Activated CD4-positive, alpha-beta T cell treated with anti-CD3 and anti-CD28 coated beads, Interleukin-10, Interleukin-2, amounts not matched to agents 100 ng/mL and 50 ng/mL, durations not matched to agents 16 hours and 8 hours (primary cell): ENCODE measurements around the gene NCOA1.
A peak's percentile ranks its signal among the peaks of the same experiment; 100 is the strongest.
"Not testable (repeated sequence)": the region's sequence is repeated elsewhere in the genome, so short reads cannot be mapped to it uniquely, and the experiment has no call there.

Experiments
- DNase-seq: peaks from one replicate; pipeline ENCODE4 v3.0.0-alpha.2; 2020

NCOA1 gene

DNA sequence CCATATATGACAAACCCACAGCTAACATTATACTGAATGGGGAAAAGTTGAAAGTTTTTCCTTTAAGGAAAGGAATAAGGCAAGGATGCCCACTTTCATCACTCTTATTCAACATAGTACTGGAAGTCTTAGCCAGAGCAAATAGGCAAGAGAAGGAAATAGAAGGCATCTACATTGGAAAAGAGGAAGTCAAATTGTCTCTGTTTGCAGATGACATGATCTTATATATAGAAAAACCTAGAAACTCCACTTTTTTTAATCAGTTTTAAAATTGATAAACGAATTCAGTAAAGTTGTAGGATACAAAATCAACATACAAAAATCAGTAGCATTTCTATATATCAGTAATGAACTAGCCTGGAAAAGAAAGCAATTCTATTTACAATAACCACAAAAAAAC, 90.9 kb downstream of the NCOA1 start:
- not testable (repeated sequence) for DNase-seq

DNA sequence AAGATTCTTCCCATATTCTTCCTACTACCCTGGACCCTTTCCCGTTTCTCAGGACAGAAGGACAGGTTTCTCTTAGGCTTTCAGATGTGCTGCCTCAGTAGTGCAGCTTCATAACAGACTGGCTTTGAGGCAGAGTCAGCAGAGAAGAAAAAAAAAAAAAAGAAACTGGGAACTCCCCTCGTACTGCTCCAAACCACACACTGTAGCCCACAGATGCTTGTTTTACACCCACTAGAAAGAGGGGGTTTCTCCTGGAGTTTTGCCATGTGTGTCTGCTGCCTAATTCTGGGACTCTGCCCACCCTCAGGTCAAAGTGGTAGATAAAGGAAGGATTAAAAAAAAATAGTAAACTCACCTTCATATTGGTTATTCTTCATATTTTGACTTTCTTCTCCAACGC, 95.9 kb downstream of the NCOA1 start:
- DNase-seq = peak; percentile 53

GRCh38 chr2:24588294-24588693, 97.2 kb downstream of the NCOA1 start:
- no peak for DNase-seq

DNA sequence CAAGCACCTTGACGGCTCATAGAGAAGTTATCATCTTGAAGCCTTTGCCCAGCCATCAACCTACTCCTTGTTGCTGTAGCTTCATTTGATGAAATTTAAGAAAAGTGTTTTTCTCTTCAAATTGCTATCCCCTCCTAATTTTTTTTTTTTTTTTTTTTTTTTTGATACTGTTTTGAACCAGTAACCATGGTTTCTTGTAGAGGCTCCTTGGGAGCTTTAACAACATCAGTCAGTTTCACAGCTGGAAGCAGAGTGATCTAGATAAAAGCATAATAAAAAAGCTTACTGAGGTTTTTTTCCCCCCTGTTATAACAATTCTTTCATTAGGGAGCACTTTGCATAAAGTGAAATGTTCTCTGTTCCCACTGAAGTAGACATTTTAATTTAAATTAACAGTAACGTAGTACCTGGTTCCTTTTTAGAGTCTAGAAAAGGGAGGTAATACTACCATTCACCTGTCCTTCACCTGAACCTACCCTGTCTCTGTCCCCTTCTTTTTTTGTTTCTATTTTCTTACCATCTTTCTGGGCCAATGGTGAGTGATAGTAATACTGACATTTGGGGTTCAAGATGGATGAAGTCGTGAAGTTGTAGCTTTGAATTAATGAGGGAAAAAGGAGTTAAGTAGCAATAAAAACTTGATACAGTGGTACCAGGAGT, 101.5 kb downstream of the NCOA1 start:
- DNase-seq = no peak

- DNase-seq = no peak
These were observed 103.2 kb downstream of the NCOA1 start for GRCh38 chr2:24594283-24594682.

- no peak for DNase-seq
These were observed 106.3 kb downstream of the NCOA1 start for GRCh38 chr2:24597181-24597870.

DNA sequence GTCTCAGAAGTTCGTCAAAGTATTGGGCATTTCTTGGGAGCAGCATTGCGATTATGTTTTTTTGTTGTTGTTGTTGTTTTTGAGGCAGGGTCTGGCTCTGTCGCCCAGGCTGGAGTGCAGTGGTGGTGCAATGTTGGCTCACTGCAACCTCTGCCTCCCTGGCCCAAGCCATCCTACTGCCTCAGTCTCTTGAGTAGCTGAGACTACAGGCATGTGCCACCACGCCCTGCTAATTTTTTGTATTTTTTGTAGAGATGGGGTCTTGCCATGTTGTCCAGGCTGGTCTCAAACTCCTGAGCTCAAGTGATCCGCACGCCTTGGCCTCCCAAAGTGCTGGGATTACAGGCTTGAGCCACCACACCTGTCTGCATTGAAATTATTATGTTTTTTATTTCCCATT, 109.1 kb downstream of the NCOA1 start:
- DNase-seq = not testable (repeated sequence)

DNA sequence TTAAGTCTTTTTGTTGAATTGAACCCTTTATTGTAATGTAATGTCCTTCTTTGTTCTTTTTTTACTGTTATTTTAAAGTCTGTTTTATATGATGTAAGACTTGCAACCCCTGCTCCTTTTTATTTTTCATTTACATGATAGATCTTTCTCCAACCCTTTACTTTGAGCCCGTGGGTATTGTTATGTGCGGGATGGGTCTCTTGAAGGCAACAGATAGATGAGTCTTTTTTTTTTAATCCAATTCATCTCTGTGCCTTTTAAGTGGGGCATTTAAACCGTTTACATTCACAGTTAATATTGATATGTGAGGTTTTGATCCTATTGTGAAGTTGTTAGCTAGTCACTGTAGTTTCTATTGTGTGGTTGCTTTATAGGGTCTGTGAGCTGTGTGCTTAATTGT, 120.6 kb downstream of the NCOA1 start:
- no peak for DNase-seq

DNA sequence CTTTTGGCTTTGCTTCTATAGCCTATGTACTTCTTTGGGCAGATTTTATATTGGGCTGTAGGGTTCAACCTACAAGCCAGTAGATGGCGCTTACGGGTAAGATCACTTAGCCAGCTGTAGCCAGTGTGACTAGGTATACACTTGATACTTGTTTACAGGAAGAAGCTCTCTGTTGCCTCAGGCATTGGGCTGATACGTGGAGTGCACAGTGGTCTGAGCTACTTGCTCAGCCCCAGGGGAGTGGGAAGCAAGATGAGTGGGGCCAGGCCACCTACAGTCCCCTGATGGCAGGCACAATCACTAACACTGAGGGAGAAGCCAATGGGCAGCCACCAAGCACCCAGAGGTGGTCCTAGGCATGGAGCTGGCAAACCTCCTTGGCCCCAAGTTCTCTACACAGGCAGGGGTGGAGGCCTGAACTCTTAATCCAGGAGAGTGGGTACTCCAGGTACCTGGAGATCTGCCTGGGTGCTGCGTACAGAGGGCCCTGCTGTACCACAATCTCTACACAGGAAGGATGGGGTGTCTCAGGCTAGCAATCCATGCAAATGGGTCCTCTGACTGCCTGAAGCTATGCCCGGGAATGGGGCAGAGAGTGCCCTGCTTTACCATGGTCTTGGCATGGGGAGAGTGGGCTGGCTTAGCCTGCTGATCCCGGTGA, 122.2 kb downstream of the NCOA1 start:
- peak; percentile 61 for DNase-seq

DNA sequence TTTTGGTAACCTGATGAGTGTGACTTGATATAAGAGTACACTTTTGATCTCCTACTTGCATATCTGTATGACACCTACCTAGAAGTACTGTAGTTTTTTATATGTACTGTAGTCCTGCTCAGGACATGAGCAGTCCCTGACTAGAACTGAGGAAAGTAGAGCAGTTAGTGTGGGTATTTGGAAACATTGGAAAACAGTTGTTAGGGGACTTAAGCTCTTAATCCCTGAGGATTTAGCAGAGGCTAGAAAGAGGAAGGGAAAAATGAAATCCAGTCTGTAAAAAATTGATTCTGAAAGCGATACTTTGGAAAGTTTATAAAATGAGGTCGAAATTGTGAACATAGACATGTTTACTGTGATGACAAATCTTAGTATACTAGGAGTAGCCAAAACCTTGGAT, 125.6 kb downstream of the NCOA1 start:
- no peak for DNase-seq

- no peak for DNase-seq
These were observed 126.4 kb downstream of the NCOA1 start for GRCh38 chr2:24617424-24617823.

DNA sequence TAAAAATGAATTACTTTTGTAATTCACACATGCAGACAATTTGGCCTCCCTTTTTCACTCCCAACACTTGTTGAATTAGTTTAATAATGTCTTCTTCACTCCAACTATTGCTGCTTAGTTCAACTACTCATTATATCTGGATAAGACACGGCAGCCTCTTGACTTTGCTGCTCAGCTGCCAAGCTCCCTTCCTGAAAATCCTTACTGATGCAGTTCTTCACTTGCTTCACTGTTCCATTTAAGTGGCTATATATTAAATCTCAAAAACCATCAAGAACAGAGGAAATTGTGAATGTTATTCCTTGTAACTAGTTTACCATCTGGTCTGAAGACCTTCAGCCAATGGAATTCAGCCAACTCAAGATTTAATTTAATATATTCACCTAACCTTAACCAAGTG, 127.1 kb downstream of the NCOA1 start:
- DNase-seq = no peak

- DNase-seq = no peak
These were observed 127.6 kb downstream of the NCOA1 start for GRCh38 chr2:24618680-24619079.

GRCh38 chr2:24620936-24621335, 129.9 kb downstream of the NCOA1 start:
- DNase-seq = no peak

GRCh38 chr2:24621779-24622538, 130.9 kb downstream of the NCOA1 start:
- DNase-seq = no peak

DNA sequence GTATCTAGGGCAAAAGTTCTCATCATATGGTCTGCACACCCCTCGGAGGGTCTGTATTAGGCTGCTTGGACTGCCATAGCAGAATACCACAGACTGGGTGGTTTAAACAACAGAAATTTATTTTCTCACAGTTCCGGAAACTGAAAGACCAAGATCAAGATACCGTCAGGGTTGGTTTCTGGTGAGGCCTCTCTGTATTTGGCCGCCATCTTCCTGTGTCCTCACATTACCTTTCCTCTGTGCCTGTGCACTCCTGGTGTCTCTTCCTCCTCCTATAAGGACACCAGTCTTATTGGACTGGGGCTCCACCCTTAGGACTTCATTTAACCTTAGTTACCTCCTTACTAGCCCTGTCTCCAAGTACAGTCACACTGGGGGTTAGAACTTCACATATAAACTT, 132.5 kb downstream of the NCOA1 start:
- DNase-seq = no peak

DNA sequence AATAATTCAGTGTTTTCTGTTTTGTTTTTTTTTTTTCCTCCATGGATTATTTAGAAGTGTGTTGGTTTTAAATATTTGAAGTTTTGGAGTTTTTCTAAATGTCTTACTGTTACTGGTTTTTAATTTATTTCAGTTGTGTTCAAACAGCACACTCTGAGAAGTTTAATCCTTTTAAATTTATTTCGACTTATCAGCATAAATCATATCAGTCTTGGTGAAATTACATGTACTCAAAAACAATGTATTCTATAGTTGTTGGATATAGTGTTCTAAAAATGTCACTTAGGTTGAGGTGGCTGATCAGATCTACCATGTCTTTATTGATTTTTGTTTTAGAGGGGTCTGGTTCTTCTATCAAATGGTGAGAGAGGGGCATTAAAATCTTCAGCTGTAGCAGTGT, 134.7 kb downstream of the NCOA1 start:
- no peak for DNase-seq

- no peak for DNase-seq
These were observed 135.1 kb downstream of the NCOA1 start for GRCh38 chr2:24626131-24626530.

GRCh38 chr2:24628746-24629145, 137.7 kb downstream of the NCOA1 start:
- DNase-seq = no peak

DNA sequence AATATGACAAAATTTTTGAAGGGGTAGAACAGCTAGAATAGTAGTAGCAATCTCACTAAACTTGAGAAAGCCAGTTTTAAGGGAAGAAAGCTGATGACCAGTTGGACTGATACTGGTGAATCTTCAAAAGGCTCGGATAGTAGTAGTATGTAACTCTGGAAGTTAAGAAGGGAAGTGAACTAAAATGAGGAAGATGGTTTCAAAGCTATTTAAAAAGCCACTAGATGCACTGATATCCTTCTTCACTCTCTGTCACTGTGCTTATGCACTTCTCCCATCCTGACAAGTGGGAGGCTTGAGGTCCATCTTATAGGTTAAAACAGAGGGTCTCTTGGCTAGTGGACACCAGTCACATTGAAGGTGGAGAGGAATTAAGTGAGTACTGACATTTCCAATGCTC, 141.1 kb downstream of the NCOA1 start:
- DNase-seq = no peak

GRCh38 chr2:24635181-24635580, 144.1 kb downstream of the NCOA1 start:
- DNase-seq = no peak

GRCh38 chr2:24638568-24638967, 147.5 kb downstream of the NCOA1 start:
- no peak for DNase-seq

DNA sequence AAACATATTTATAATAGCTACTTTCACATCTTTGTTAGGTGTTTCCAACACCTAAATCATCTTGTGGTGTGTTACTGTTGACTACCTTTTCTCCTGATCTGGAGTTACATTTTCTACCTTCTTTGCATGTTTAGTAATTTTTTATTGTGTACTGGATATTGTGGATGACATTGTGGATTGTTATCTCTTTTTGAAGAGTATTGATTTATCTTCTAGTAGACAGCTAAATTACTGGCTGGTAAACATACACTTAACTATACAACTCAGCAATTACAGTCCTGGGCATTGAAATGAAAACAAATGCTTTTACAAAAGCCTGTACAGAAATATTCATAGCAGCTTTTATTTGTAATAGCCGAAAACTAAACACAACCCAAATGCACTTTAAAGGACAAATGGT, 151.3 kb downstream of the NCOA1 start:
- DNase-seq = no peak

- no peak for DNase-seq
These were observed 152.0 kb downstream of the NCOA1 start for GRCh38 chr2:24643051-24643450.
